PFSK-1 (cell line): ENCODE measurements around the gene CROCC2.

Source experiments
- FOXP2 ChIP-seq: optimal IDR thresholded peaks from 2 replicates; pipeline ENCODE3; 2011; ENCODE audit warnings: borderline replicate concordance, control low read depth, inconsistent platforms; ENCODE audit not compliant: insufficient read depth; ENCODE audit errors: extremely low read length, extremely low read depth
- POLR2AphosphoS5 ChIP-seq: IDR thresholded peaks from 2 replicates; pipeline ENCODE4 v1.6.1; 2012; ENCODE audit warnings: low read depth, mild to moderate bottlenecking, control low read depth, low read length, moderate library complexity
- REST ChIP-seq, 2 experiments: IDR thresholded peaks; 2 replicates each; pipeline versions ENCODE4 v1.6.1 to v1.8.0; 2011 to 2012; ENCODE audit warnings: low read depth in 2 of 2, low read length in 2 of 2, control low read depth in 1 of 2, inconsistent platforms in 1 of 2, mild to moderate bottlenecking in 1 of 2, moderate library complexity in 1 of 2; ENCODE audit not compliant: insufficient read depth in 1 of 2
- SIN3A ChIP-seq: IDR thresholded peaks from 2 replicates; pipeline ENCODE4 v1.6.1; 2012; ENCODE audit warnings: mild to moderate bottlenecking, low read length, moderate library complexity, borderline replicate concordance; ENCODE audit not compliant: insufficient read depth
- TAF1 ChIP-seq: IDR thresholded peaks from 2 replicates; pipeline ENCODE4 v1.6.1; 2012; ENCODE audit warnings: low read length, control low read depth, borderline replicate concordance; ENCODE audit not compliant: insufficient read depth

- TF ChIP-seq POLR2AphosphoS5, result no peak
- no peak for TF ChIP-seq REST (IDR thresholded peaks at IDR 0.05; ENCODE audit: insufficient read depth in 1 of 2, low read depth in 2 of 2, low read length in 2 of 2)
- TF ChIP-seq TAF1, result no peak
- no peak for TF ChIP-seq SIN3A
- no peak for TF ChIP-seq FOXP2
Measured at GRCh38 chr2:240974771-240975572, 68.8 kb downstream of the CROCC2 start.
